ENCODE measurements around the gene ST7.

The ST7 gene

GRCh38 chr7:117186218-117187010 lies 233.1 kb downstream of the ST7 start:
- no peaks in the 10 kb centered on the region for H3K36me3 ChIP-seq (ENCODE audit: insufficient read depth, low read length)
- TF ChIP-seq EZH2phosphoT487 (IDR thresholded peaks at IDR 0.05; ENCODE audit: borderline replicate concordance) (no peak), CTCF (conservative IDR thresholded peaks at IDR 0.05; ENCODE audit: low read length) (no peak)

GRCh38 chr7:117188376-117188775 lies 235.1 kb downstream of the ST7 start:
- Histone ChIP-seq H3F3A (ENCODE audit: low read depth) (no peaks in the 10 kb centered on the region), H3K4me3 (ENCODE audit: low read length, poor library complexity, severe bottlenecking) (no peak overlapping the region), H3K79me2 (ENCODE audit: insufficient read depth, low read length) (no peaks in the 10 kb centered on the region), H3K9me3 (ENCODE audit: insufficient read depth, low read depth, low read length) (no peaks in the 10 kb centered on the region), H3K27me3 (ENCODE audit: insufficient read depth, low read length, poor library complexity, severe bottlenecking) (no peaks in the 10 kb centered on the region), H4K20me1 (ENCODE audit: insufficient read depth, low read length, poor library complexity, severe bottlenecking) (no peaks in the 10 kb centered on the region), H3K4me2 (ENCODE audit: low read depth, low read length, poor library complexity, severe bottlenecking) (no peak overlapping the region), H3K36me3 (ENCODE audit: insufficient read depth, low read length) (no peaks in the 10 kb centered on the region), H2AFZ (ENCODE audit: low read length) (no peak overlapping the region), H3K9ac (ENCODE audit: low read depth, low read length, poor library complexity, severe bottlenecking) (no peak overlapping the region), H3K9me2 (replicated peaks; ENCODE audit: low read depth, low read length) (no peaks in the 10 kb centered on the region), H3K4me1 (ENCODE audit: insufficient read depth, low read length, poor library complexity, severe bottlenecking) (no peaks in the 10 kb centered on the region)
- no peak for TF ChIP-seq EZH2phosphoT487 (IDR thresholded peaks at IDR 0.05; ENCODE audit: borderline replicate concordance)
- no peak for TF ChIP-seq CTCF (conservative IDR thresholded peaks at IDR 0.05; ENCODE audit: low read length)

More at GRCh38 chr7:117186218-117187010, 233.1 kb downstream of the ST7 start:
- no peaks in the 10 kb centered on the region for H3K27me3 ChIP-seq (ENCODE audit: insufficient read depth, low read length, poor library complexity, severe bottlenecking)
- no peaks in the 10 kb centered on the region for H3F3A ChIP-seq (ENCODE audit: low read depth)
- H3K79me2 ChIP-seq (ENCODE audit: insufficient read depth, low read length) = no peaks in the 10 kb centered on the region
- H3K9me2 ChIP-seq (replicated peaks; ENCODE audit: low read depth, low read length) = no peaks in the 10 kb centered on the region
- H2AFZ ChIP-seq (ENCODE audit: low read length) = no peak overlapping the region
- no peaks in the 10 kb centered on the region for H3K9me3 ChIP-seq (ENCODE audit: insufficient read depth, low read depth, low read length)
- H3K4me3 ChIP-seq (ENCODE audit: low read length, poor library complexity, severe bottlenecking) = no peak overlapping the region
- no peaks in the 10 kb centered on the region for H4K20me1 ChIP-seq (ENCODE audit: insufficient read depth, low read length, poor library complexity, severe bottlenecking)
- H3K4me1 ChIP-seq (ENCODE audit: insufficient read depth, low read length, poor library complexity, severe bottlenecking) = no peaks in the 10 kb centered on the region
- no peak overlapping the region for H3K9ac ChIP-seq (ENCODE audit: low read depth, low read length, poor library complexity, severe bottlenecking)
- no peak overlapping the region for H3K4me2 ChIP-seq (ENCODE audit: low read depth, low read length, poor library complexity, severe bottlenecking)

GRCh38 chr7:117188949-117189592 lies 235.8 kb downstream of the ST7 start:
- no peaks in the 10 kb centered on the region for H3K4me1 ChIP-seq (ENCODE audit: insufficient read depth, low read length, poor library complexity, severe bottlenecking)
- H3K4me3 ChIP-seq (ENCODE audit: low read length, poor library complexity, severe bottlenecking) = no peak overlapping the region
- H3K27me3 ChIP-seq (ENCODE audit: insufficient read depth, low read length, poor library complexity, severe bottlenecking) = no peaks in the 10 kb centered on the region
- no peak overlapping the region for H3K4me2 ChIP-seq (ENCODE audit: low read depth, low read length, poor library complexity, severe bottlenecking)
- no peak for TF ChIP-seq EZH2phosphoT487 (IDR thresholded peaks at IDR 0.05; ENCODE audit: borderline replicate concordance)
- no peak for TF ChIP-seq CTCF (conservative IDR thresholded peaks at IDR 0.05; ENCODE audit: low read length)
- no peaks in the 10 kb centered on the region for H3K36me3 ChIP-seq (ENCODE audit: insufficient read depth, low read length)
- no peaks in the 10 kb centered on the region for H4K20me1 ChIP-seq (ENCODE audit: insufficient read depth, low read length, poor library complexity, severe bottlenecking)
- no peaks in the 10 kb centered on the region for H3K9me2 ChIP-seq (replicated peaks; ENCODE audit: low read depth, low read length)
- H3K9me3 ChIP-seq (ENCODE audit: insufficient read depth, low read depth, low read length) = no peaks in the 10 kb centered on the region
- H3K9ac ChIP-seq (ENCODE audit: low read depth, low read length, poor library complexity, severe bottlenecking) = no peak overlapping the region
- no peaks in the 10 kb centered on the region for H3K79me2 ChIP-seq (ENCODE audit: insufficient read depth, low read length)
- no peak overlapping the region for H2AFZ ChIP-seq (ENCODE audit: low read length)
- H3F3A ChIP-seq (ENCODE audit: low read depth) = no peaks in the 10 kb centered on the region
